HG03378 (cell line): ENCODE results near the gene SAXO1.
A peak's percentile ranks its signal among the peaks of the same experiment; 100 is the strongest.

Experiments
- ATAC-seq: cut with Tn5 transposase; IDR thresholded peaks from one replicate; pipeline ENCODE4 v1.9.1; 2021; ENCODE audit warnings: mild to moderate bottlenecking, moderate library complexity; ENCODE audit not compliant: unreplicated experiment

Gene SAXO1

DNA sequence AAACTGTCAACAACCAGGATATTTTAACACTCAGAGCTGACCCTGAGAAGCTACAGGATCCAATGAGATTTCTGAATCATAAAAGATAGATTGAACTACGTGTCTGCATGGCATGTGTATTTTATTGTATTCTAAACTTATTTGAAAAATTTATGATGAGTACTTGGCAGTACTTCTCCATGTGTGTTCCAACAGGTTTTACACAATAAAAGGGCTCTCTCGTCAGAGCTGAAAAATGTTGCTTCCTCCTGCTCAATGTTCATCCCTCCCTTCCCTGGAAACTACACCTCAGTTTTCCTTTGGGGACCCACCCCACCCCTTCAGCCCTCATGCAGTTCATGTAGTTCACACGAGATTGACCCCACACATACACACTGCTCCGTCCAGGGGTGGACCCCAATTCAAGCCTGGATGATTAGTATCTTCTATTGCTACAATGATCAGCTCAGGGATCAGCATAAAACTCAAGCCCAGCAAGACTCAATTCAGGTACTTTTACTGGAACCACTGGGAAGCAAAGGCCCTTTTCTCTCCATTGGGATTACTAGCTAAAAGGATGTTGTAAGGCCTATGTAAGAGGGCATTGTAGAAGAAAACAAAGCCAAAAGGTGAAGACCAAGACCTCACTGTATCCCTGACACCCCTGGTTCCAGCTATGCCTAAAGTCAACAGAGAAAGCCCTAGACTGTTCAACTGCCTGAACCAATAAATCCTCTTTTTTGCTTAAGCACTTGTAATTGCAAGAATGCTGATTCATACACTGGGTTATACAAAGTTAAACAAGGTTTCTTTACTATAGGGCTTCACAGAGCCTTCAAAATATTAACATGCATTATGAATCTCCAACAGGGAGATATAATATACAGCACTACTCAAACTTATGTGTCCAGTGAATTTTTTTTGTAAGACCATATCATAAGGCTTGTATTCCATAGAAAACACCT, 112.6 kb downstream of the SAXO1 start:
- no peak for ATAC-seq

DNA sequence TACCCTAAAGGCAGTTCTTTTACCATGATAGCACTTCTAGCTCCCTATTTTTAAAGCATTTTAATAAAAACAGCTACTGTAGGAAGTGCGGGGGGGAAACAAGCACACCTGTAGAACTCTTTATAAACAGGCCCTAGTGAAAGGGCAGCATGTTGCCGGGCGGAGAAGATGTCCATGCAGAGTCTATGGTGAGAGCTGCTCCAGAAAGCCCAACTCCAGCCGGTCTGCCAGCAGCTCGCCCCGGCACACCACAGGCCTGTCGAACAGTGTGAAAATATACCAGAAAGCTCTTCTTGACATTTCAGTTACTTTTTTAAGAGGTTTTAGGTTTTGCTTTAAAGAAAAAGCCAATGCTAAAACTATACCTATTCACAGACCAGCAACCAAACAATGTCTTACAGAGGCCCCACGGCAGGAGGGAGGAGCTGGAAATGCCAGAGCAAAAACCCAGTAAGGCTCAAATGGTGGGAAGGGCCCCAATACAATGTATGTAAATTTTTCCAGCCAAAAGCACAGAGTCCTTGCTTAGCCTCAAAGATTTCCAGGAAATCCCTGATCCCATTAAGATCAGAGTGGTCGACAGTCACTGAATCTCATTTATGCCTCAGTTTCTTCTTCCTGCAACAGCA, 121.2 kb downstream of the SAXO1 start:
- no peak for ATAC-seq

DNA sequence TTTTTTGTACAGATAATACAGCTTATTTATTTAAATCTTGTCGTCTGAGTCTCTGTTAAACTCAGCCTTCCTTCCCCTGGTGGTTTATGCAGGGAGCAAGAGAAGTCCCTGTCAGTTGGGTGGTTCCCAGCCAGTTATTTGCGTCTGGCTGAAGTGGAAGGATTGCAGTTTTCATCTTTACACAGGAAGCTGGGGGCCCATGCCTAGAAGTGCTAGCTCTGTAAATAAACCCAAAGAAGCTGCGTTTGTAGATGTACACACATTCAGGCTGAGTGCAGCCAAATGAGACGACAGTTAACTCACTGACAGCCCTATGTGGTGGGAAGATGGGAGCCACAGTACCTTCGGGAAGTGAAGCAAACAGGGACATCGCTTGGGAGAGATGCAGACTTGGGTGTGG, 122.1 kb downstream of the SAXO1 start:
- ATAC-seq, result no peak

DNA sequence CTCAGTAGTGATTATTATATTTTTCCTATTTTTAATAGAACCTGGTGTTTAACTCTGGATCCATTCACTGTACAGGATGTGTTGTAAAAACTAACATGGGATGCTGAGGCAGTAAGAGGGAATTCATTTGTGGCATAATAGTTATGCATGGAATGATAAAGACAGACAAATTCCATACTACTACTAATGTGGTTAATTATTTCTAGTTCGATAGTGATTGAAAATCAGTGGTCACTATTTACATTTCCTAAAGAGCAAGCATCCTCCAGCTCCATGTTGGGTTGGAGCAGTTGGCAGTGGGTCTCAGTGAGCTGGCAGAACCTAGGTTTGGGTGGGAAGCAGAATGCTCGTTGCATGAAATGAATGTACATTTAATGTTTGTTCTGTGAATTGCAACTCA, 122.6 kb downstream of the SAXO1 start:
- no peak for ATAC-seq

DNA sequence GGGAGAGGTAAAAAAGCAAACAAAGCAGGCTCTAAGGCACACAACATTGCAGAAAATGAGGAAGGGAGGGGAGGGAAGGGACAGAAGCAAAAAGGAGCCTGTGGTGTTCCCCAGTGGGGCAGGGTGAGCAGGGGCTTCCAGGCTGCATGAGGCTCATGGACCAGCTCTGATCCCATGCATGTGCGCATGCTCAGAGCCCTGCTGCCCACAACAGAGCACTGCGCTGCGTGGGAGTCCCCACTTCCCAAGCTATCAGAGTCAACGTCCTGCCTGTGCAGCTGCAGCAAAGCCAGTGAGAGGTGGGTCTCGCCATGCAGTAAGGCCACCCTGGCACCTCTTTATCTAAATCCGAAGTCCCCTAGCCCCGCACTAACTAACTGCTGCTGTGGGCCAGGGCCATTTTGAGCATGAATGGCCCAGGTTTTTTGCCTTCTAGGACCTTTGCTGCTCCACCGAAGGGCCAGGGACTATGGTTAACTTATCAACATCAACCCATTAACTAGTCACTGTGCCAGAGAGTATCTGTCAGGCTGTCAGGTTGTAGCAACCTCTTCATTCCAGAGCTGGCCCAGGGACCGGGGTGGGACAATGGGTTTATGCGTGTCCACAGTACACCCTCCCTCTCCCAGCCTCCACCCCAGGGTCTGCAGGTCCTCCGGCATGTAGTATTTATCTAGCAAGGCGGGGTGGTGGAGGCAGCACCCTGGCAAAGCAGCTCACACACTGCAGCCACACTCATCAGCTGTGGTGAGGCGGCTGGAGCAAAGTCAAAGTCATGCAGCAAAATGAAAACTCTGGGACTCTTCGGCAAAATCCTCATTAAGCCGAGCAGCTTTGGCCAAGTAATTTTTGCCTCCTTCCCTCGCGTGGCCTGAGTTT, 123.6 kb downstream of the SAXO1 start:
- no peak for ATAC-seq

DNA sequence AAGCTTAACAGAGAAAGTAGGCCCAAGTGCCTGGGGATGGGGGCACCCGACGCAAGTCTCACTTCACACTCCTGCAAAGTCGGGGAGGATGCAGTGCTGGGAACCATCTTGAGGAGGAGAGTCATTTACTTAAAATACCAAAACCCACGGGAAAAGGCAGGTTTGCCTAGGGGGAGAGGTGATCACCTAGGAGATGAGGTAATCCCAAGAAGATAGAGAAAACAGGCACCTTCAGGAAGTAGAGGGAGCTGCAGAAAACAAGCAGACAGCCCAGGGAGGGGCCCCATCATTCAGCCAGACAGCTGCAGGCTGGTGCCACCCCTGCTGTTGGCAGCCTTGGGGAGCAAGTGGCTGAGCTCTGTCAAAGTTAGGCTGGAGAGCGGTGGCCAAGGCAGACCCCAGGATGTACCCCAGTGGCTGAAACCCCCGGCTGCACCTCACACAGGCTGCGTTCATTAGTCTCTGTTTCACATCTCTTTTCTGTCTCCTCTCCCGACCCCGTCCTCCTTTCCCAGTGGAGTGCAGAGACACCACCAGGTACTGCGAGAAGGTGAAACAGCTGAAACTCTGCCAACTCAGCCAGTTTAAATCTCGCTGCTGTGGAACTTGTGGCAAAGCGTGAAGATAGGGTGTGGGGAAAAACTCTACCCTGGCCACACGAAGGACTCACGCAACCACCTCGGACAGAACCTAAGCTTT, 124.9 kb downstream of the SAXO1 start:
- no peak for ATAC-seq

DNA sequence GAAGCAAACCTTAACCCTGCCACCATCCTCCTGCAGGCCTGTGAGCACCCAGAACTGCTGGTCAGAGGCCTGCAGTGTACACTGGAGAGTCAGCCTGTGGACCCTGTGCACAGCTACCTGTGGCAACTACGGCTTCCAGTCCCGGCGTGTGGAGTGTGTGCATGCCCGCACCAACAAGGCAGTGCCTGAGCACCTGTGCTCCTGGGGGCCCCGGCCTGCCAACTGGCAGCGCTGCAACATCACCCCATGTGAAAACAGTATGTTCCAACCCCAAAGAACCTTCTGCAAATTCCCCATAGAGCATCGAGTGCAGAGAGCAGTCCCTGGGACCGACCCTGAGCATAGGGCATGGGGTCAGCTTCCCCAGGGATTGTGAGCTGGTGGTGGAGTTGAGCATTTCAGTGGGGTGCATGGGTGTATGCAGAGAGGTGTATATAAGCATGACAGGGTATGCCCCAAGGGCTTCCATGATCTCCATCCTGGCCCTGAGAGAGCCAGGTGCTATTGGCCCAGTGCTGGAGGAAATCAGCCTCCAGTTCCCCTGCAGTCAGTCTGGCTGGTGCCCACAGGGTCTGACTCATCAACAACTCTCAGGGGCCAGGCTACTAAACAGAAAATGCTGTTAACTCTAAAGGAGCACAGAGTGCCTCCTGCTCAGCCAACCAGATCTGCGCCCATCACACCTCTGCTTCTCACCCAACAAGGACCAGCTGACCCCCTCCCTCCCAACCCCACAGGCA, 126.2 kb downstream of the SAXO1 start:
- ATAC-seq, result peak; percentile 54

DNA sequence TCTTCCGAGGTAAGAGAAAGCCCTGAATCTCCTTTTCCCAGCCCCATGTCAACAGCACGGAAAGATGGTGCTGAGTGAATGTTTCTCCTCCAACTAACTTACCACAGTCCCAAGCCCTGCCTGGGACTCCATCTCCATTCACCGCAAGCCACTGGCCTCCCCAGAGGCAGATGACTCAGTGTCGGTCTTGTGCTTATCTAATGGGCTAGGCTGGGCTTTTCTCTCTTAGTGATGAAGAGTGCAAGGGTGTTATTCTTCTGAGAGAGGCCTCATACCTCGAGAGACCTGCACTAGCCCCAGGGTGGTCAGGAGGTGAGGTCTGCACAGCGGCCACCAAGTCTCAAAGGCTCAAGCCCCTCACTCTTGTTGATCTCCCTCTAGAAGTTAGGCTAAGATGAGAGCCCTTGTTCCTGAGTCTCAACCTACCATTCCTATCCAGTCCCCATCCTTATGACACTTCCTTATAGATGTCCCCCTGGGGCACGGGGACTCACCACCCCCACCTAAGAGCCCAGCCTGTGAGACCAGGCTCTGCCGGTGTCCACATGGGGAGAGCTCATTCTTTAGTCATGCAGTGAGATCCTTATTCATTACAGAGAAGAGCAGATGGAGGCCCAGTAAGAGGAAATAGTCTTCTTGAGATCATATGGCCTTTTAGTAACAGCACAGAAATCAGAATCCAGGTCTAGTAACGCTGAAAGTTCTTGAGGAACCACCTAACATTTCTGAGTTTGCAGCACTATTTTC, 127.0 kb downstream of the SAXO1 start:
- ATAC-seq, result no peak

DNA sequence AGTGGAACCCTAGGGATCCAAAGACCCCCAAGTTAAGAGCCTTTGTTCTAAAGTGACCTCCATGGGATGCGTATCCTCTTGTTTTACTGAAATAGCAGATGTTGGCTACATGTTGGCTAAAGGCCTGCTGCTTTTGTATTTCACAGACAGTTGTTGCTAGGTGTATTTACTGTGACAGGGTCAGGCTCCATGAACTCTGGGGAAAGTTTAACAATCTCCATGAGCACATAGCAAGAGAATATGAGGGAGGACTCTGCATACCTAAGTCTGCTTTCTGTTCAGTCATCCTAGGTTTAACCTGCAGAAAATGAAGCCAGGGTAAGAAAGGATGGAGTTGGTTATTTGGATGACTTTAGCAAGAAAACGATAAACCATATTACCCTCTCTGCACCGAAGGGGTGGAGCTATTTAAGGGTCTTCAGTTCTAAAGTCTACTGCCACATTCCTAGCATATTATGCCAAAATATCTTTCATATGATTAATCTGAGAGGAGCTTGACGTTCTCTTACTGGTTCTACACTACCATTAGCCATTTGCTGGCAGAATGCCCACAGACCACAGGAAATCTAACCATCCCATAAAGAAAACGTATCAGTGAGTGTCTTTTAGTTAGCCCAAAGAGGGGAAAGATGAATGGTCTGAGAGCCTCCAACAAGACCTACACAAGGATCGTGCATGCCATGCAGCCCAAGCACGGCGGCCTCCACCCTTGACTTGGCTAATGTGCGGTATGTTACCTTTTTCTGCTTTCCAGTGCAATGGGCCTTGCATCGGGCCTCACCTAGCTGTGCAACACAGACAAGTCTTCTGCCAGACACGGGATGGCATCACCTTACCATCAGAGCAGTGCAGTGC, 127.8 kb downstream of the SAXO1 start:
- ATAC-seq, result no peak

DNA sequence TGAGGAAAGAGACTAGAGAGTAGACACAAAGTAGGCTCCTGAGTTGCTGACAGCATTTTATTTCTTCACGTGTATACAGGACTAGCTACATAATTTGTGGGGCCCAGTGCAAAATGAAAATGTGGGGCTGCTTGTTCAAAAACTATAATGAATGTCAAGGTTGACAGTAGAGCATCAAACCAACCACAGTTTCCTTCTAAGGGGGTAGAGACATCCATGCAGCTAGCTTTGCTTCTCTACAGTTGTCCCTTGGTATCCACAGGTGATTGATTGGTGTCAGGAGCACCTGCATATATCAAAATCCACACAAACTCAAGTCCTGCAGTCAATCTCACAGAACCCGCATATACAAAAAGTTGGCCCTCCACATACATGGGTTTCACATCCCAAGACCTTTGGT, 129.6 kb downstream of the SAXO1 start:
- ATAC-seq, result no peak

DNA sequence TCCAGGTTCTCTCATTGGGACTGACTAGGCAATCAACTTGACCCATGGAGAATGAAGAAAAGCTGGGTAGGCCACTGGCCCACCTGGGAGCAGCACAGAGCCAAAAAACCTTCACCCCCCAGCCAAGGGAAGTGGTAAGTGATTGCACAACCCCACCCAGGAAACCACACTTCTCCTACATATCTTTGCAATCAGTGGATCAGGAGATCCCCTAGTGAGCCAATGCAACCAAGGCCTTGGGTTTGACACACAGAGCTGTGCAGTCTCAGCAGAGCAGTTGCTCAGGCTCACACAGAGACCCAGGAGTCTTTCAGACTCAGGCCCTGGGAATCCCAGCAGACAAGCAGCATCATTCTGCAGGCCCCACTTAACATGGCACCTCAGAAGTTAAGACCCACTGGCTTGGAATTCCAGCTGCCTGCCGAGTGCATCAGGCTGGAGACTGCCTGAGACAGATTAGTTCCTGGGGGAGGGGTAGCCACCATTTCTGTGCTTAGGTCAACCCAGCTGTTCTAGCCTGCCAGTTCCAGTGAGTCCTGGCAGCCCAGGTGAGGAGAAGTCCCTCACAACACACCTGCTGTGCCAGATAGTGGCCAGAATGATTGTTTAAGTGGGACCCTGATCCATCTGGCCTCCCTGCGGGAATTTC, 136.4 kb downstream of the SAXO1 start:
- no peak for ATAC-seq

DNA sequence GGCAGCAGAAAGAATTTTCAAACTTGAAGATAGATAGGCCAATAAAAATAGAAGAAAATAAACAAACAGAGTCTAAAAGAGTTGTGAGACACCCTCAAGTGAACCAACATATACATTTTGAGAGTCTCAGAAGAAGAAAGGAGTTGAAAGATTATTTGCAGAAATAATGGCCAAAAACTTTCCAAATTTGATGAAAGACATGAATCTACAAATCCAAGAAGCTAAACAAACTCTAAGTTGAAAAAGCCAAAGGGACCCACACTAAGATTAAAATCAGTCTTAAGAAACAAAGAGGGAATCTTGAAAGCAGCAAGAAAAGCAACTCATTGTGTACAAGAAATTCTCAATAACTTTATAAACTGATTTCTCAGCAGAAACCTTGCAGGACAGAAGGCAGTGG, 137.0 kb downstream of the SAXO1 start:
- ATAC-seq, result no peak

DNA sequence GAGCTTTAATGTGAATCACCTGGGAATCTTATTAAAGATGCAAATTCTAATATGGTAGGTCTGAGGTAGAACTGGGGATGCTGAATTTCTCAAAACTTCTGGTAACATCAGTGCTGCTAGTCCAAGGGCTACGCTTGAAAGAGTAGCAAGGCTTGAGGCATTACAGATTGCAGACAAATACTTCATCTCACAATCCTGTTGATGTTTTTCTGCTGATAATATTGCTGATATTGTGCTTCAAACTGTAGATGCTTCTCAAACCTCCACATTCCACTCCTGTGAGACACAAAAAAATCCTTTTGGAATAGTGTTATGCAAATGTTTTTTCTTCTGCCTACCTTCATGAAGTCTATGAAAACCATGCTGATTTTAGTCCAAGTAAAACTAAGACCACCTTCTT, 139.5 kb downstream of the SAXO1 start:
- no peak for ATAC-seq

DNA sequence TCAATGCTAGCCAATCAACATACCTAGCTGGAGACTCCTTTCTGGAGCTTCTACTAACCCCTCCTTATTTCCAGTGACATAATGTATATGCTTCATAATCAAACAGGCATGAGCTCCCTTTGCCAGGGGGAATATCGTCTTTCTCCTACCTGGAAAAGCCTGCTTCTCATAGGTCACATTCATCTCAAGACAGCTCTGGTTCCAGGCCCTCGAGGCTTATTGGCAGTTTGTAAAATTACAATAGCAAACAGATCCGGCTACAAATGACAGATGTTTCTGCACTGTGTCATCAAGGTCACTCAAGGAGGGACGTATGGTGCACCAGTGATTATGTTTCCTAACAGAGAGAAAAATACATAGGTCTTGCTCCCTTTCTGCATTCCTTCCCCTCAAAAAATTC, 140.0 kb downstream of the SAXO1 start:
- no peak for ATAC-seq

DNA sequence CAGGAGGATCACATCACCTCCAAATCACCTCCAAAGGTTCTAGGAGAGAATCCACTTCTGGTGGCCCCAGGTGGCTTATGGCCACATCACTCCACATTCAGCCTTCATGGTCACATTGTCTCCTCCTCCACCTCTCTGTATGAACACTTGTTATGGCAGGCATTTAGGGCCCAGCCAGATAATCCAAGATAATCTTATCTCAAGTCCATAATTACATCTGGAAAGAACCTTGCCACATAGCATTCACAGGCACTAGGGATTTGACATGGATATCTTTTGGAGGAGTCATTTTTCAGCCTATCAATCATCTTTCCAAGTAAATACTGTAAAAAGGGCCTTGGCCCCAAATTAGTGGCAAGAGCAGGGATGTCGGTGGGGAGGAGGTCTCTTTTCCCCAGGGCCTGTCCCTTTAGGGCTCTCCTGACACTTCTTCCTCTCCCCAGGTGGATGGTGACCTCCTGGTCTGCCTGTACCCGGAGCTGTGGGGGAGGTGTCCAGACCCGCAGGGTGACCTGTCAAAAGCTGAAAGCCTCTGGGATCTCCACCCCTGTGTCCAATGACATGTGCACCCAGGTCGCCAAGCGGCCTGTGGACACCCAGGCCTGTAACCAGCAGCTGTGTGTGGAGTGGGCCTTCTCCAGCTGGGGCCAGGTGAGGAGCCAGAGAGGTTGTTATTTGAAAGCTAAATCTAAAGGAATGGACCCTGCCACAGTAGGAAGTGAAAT, 140.9 kb downstream of the SAXO1 start:
- ATAC-seq, result no peak

DNA sequence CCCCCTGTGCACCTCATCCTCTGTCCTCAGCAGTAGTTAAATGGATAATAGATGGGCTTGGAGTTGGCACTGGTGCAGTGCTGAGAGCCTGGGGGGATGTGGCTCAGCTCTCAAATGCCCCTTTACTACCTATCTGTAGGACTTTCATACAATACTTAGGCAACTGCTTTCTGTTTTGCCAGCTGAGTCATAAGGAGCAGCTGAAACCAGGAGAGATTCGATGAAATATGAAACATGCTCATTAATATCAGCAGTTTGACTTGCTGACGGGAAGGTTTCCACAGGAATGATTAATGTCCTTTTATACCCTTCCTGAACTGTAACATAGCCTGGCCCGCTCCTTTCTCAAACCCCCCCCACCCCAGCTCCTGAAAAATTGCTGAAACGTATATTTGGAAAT, 142.6 kb downstream of the SAXO1 start:
- peak; percentile 65 for ATAC-seq

DNA sequence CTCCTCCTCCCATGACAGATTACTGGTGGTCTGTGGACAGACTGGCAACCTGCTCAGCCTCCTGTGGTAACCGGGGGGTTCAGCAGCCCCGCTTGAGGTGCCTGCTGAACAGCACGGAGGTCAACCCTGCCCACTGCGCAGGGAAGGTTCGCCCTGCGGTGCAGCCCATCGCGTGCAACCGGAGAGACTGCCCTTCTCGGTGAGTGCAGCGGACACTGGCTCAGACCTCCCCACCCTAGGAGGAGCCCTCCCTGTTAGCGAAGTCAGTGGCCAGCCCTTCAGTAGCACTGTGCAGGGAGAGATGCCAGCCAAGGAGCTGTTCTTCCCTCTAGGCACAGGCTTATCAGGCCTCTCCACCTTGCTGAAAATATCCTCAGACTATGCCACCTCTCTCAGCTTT, 143.5 kb downstream of the SAXO1 start:
- ATAC-seq, result no peak
